Calu3 (cell line): Measurements from ENCODE around the gene GDI1. TPM values are rescaled to one million over a fixed set of nuclear protein-coding genes. Genes with fewer than 3 reads are reported as not detected.
A peak's percentile ranks its signal among the peaks of the same experiment; 100 is the strongest.
"Not testable (repeated sequence)": the region's sequence is repeated elsewhere in the genome, so short reads cannot be mapped to it uniquely, and the experiment has no call there.

Experiments used
- BruUV-seq: library from RNA; stranded (reverse); fragments of 400-500 nt; replicated peaks from 2 replicates; lab custom pipeline; 2021; lab: Mats Ljungman, UMichigan
- CTCF ChIA-PET: fragments of 300-600 bp; sonication (Branson Sonifier 250); formaldehyde crosslinking; loops from one replicate; lab custom pipeline; 2022; ENCODE audit warnings: antibody characterized with exemption; lab: Charles Lee
- DNase-seq: peaks from one replicate; pipeline ENCODE4 v3.0.0; 2022
- H3K27ac Mint-ChIP-seq: one replicate; pipeline ENCODE4 v1.8.0; 2022; ENCODE audit warnings: mixed read lengths; ENCODE audit not compliant: unreplicated experiment
- H3K27me3 Mint-ChIP-seq: one replicate; pipeline ENCODE4 v1.8.0; 2022; ENCODE audit warnings: mixed read lengths; ENCODE audit not compliant: unreplicated experiment
- H3K36me3 Mint-ChIP-seq: one replicate; pipeline ENCODE4 v1.8.0; 2022; ENCODE audit warnings: mild to moderate bottlenecking, moderate library complexity, mixed read lengths; ENCODE audit not compliant: insufficient read depth, unreplicated experiment
- H3K4me1 Mint-ChIP-seq: one replicate; pipeline ENCODE4 v1.8.0; 2022; ENCODE audit warnings: mild to moderate bottlenecking, low read depth, mixed read lengths; ENCODE audit not compliant: unreplicated experiment
- H3K4me3 Mint-ChIP-seq: one replicate; pipeline ENCODE4 v1.8.0; 2022; ENCODE audit warnings: mild to moderate bottlenecking, low read depth, moderate library complexity, mixed read lengths; ENCODE audit not compliant: unreplicated experiment
- H3K9me3 Mint-ChIP-seq: one replicate; pipeline ENCODE4 v1.8.0; 2022; ENCODE audit warnings: low read depth, mixed read lengths; ENCODE audit not compliant: unreplicated experiment
- intact Hi-C: fragments of 100-400 bp; cut with micrococcal nuclease; formaldehyde crosslinking; loops from one replicate; pipeline ENCODE4 v1.10.0; 2022; ENCODE audit not compliant: unreplicated experiment
- total RNA-seq: library from RNA; stranded (reverse); gene quantifications from 2 replicates; pipeline ENCODE4 v1.2.3, GENCODE V29; 2022
- TF ChIP-seq, protein P1 (sequence below): fragments of 200-600 bp; IDR thresholded peaks from one replicate; pipeline ENCODE4 v1.8.0; 2022; ENCODE audit warnings: antibody characterized with exemption; ENCODE audit not compliant: unreplicated experiment

The GDI1 gene
- total RNA-seq, 1 experiment from 2014 or later: 118 TPM

DNA sequence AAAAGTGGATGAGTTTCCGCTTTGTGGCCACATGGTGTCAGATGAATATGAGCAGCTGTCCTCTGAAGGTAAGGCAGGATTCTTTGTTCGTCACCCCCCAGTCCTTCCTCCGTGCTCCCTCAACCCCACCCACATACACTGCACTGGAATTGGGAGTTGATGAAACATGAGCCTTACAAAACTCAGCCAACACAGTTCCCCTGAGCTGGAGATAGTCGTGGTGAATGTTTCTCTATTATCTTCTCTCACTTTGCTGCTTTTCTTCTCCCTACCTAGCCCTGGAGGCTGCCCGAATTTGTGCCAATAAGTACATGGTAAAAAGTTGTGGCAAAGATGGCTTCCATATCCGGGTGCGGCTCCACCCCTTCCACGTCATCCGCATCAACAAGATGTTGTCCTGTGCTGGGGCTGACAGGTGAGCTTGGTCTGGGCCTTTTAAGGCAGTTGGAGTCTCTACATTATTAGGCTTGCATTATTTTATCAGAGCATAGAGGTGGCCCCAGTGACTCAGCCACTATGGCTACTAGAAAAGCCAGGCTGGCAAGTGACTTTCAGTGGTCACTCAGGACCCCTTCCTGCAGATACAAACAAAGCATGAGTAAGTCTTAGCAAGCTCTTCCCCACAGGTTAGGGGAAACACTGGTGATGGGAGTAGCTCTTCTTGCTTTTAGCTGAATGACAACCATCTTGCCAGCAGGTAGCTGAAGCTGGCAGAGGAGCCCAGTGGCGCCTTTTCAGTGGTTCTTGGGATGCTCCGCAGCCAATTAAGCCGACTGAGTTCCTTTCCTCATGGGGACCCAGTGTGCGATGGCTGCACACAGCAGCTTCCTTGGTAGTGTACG is 37.2 kb upstream of the GDI1 start:
- Mint-ChIP-seq H3K4me1 (no peaks in the 10 kb centered on the region), H3K27ac (peak overlapping the region; percentile 99), H3K27me3 (peaks cover 16% of the 10 kb centered on the region), H3K4me3 (peak overlapping the region; percentile 86), H3K36me3 (peaks cover 81% of the 10 kb centered on the region), H3K9me3 (no peaks in the 10 kb centered on the region)
- TF ChIP-seq, protein P1, sequence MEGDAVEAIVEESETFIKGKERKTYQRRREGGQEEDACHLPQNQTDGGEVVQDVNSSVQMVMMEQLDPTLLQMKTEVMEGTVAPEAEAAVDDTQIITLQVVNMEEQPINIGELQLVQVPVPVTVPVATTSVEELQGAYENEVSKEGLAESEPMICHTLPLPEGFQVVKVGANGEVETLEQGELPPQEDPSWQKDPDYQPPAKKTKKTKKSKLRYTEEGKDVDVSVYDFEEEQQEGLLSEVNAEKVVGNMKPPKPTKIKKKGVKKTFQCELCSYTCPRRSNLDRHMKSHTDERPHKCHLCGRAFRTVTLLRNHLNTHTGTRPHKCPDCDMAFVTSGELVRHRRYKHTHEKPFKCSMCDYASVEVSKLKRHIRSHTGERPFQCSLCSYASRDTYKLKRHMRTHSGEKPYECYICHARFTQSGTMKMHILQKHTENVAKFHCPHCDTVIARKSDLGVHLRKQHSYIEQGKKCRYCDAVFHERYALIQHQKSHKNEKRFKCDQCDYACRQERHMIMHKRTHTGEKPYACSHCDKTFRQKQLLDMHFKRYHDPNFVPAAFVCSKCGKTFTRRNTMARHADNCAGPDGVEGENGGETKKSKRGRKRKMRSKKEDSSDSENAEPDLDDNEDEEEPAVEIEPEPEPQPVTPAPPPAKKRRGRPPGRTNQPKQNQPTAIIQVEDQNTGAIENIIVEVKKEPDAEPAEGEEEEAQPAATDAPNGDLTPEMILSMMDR: no peak
- BruUV-seq: no TSS peak
- DNase-seq: no peak
- intact Hi-C loops: no loop called here
- CTCF ChIA-PET: interaction anchor here (1.2 kb wide), 1 partner anchor 142 kb away, joined by 3 read pairs; no protein-coding TSS in a partner anchor

DNA sequence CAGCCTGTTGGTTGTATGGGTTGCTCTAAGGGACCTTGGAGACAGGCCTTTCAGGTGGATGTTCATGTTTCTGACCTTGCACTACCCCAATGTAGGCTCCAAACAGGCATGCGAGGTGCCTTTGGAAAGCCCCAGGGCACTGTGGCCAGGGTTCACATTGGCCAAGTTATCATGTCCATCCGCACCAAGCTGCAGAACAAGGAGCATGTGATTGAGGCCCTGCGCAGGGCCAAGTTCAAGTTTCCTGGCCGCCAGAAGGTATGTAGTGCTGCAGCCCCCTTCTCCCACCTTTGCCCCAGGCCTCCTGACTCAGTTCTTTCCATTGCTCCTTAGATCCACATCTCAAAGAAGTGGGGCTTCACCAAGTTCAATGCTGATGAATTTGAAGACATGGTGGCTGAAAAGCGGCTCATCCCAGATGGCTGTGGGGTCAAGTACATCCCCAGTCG is 36.6 kb upstream of the GDI1 start:
- H3K4me3 Mint-ChIP-seq: peak overlapping the region; percentile 86
- intact Hi-C loops, DNase-seq, H3K4me1 Mint-ChIP-seq, H3K9me3 Mint-ChIP-seq, BruUV-seq: not testable (repeated sequence)
- peaks cover 16% of the 10 kb centered on the region for H3K27me3 Mint-ChIP-seq
- peak overlapping the region; percentile 86 for H3K27ac Mint-ChIP-seq
- H3K36me3 Mint-ChIP-seq: peaks cover 83% of the 10 kb centered on the region
- CTCF ChIA-PET: interaction anchor here (1.2 kb wide), 1 partner anchor 141 kb away, joined by 3 read pairs; no protein-coding TSS in a partner anchor

DNA sequence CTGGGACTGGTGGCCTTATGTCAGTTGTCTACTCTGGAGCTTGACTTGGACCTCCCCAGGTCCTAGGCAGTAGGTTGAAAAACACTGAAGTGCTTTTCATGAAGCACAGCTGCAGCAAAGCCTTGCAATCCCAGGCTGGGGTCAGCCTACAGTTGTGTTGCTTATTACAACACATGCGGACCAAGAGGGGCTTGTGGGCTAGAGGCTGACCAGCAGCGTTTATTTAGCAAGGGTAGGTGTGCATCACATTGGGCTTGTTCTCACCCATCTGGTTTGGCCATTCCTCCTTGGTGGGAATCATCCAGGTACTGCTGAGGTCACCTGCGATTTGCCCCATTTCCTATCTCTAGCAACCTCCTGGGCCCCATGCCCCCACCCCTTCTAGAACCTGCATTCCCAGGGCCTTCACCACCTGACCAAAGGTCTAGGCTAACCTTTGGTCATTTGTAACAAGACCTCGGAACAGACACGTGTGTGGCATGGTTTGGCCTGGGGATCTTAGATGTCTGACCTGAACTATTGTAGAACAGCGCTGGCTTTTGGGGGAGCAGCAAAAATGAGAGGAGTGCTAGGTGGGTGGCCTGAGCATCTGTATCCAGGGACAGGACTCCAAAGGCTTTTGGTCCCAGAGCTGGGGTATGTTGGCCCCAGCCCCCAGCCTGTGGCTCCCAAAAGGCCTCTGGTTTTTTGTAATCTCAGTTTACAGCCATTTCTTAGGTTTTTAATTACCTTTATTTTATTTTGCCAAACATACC is 35.7 kb upstream of the GDI1 start:
- intact Hi-C loops: no loop called here
- CTCF ChIA-PET: no interaction called here
- TF ChIP-seq, protein P1: no peak
- no peak for DNase-seq
- Mint-ChIP-seq H3K27ac (peak overlapping the region; percentile 86), H3K4me3 (no peak overlapping the region), H3K9me3 (no peaks in the 10 kb centered on the region), H3K27me3 (peaks cover 16% of the 10 kb centered on the region), H3K36me3 (peaks cover 83% of the 10 kb centered on the region), H3K4me1 (no peaks in the 10 kb centered on the region)
- no TSS peak for BruUV-seq

DNA sequence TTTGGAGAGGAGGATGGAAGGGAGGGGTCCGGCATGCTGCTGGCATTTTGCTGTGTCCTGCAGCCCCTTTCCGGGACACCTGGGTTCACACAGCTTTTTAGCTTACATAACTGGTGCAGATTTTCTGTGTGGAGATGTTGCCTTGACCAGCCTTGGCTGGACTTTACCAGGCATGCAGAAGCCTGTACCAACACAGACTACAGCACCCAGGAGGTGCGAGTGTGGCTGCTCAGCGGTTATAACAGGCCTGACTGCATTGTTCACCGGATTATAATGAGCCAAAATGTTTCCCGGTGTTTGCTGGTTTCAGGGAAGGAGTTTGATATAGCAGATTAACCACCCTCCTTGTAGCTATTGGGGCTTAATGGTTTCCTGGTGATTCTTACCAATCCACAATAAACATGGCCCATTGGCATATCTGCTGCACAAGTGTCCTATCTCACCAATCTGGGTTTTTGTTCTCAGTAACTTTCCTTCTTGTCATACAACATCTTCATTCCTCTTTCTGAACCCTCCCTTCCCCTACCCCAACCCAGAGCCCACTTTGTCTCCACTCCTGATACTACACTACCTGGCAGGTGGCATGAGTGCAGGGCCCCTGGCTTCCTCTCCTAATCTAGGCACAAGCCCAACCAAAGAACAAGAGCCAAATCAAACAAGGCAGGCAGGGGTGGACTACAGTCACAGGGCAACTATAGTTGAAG is 34.9 kb upstream of the GDI1 start:
- DNase-seq: no peak
- Mint-ChIP-seq H3K27ac (no peak overlapping the region), H3K4me3 (no peak overlapping the region), H3K36me3 (peaks cover 78% of the 10 kb centered on the region), H3K9me3 (no peaks in the 10 kb centered on the region), H3K27me3 (peaks cover 16% of the 10 kb centered on the region), H3K4me1 (no peaks in the 10 kb centered on the region)
- intact Hi-C loops: no loop called here
- BruUV-seq: TSS peak; percentile 24
- TF ChIP-seq, protein P1: no peak
- CTCF ChIA-PET: no interaction called here
